ENCODE data around the gene RYR3.

Gene RYR3

GRCh38 chr15:33638453-33638852, 327.7 kb downstream of the RYR3 start:
- Histone ChIP-seq H3K27me3 (ENCODE audit: control insufficient read depth in 1 of 2, insufficient read depth in 2 of 2, low read length in 2 of 2) (no peaks in the 10 kb centered on the region), H3K27ac (ENCODE audit: low read length) (no peak overlapping the region), H3K36me3 (ENCODE audit: control insufficient read depth in 2 of 2, insufficient read depth in 2 of 2, low read length in 2 of 2) (peaks cover 11 to 12% of the 10 kb centered on the region in 2 donors), H3K9ac (ENCODE audit: low read length in 2 of 2) (no peak overlapping the region), H3K4me3 (ENCODE audit: low read length in 2 of 2) (no peak overlapping the region), H3K4me1 (ENCODE audit: control insufficient read depth, insufficient read depth, low read length) (no peaks in the 10 kb centered on the region), H3K9me3 (ENCODE audit: control insufficient read depth in 2 of 2, low read length in 2 of 2) (no peaks in the 10 kb centered on the region)

- Histone ChIP-seq H3K4me1 (ENCODE audit: control insufficient read depth, insufficient read depth, low read length) (no peaks in the 10 kb centered on the region), H3K9me3 (ENCODE audit: control insufficient read depth in 2 of 2, low read length in 2 of 2) (no peaks in the 10 kb centered on the region), H3K27me3 (ENCODE audit: control insufficient read depth in 1 of 2, insufficient read depth in 2 of 2, low read length in 2 of 2) (no peaks in the 10 kb centered on the region), H3K36me3 (ENCODE audit: control insufficient read depth in 2 of 2, insufficient read depth in 2 of 2, low read length in 2 of 2) (peaks cover 11 to 12% of the 10 kb centered on the region in 2 donors), H3K27ac (ENCODE audit: low read length) (no peak overlapping the region), H3K4me3 (ENCODE audit: low read length in 2 of 2) (no peak overlapping the region), H3K9ac (ENCODE audit: low read length in 2 of 2) (no peak overlapping the region)
These were observed 328.3 kb downstream of the RYR3 start for GRCh38 chr15:33639051-33639450.

DNA sequence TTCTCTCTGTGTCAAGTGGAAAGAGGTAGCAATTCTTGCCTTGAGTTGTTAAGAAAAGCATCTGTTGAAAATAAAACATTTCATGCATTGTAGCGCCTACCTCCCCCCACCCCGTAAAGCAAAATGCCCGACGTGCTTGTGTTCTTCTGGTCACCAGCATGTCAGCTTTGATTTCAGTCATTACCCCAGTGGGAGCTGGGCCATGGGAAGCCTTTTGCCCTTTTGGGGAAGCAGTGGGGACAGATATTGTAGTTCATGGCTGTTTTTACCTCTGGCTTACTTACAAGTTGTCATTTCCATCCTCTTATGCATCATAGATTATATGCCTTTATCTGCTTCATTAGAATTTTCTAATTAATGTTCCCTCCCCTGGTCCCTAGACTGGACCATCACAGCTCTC, 328.7 kb downstream of the RYR3 start:
- Histone ChIP-seq H3K4me1 (ENCODE audit: control insufficient read depth, insufficient read depth, low read length) (no peaks in the 10 kb centered on the region), H3K27me3 (ENCODE audit: control insufficient read depth in 1 of 2, insufficient read depth in 2 of 2, low read length in 2 of 2) (no peaks in the 10 kb centered on the region), H3K36me3 (ENCODE audit: control insufficient read depth in 2 of 2, insufficient read depth in 2 of 2, low read length in 2 of 2) (peaks cover 14 to 15% of the 10 kb centered on the region in 2 donors), H3K27ac (ENCODE audit: low read length) (no peak overlapping the region), H3K4me3 (ENCODE audit: low read length in 2 of 2) (no peak overlapping the region), H3K9ac (ENCODE audit: low read length in 2 of 2) (no peak overlapping the region), H3K9me3 (ENCODE audit: control insufficient read depth in 2 of 2, low read length in 2 of 2) (no peaks in the 10 kb centered on the region)

DNA sequence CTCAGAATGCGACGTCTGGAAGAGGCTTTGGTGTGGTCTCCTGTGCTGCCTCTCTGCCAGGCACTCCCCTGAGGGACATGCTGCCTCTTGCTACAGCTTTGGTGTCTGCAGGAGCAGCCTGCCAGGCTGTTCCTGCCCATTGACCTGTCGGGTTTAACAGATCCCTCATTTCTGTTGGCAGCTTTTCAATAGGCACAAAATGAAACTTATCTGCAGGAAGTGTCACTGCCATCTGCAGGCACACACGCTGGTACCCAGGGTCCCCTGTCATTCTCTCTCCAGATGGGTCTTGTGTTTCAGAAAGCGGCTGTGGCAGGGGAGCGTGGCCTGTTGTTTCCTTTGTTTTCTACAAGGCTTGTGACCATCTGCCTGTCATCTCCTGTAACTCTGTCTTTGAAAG, 329.2 kb downstream of the RYR3 start:
- no peaks in the 10 kb centered on the region for H3K4me1 ChIP-seq (ENCODE audit: control insufficient read depth, insufficient read depth, low read length)
- H3K36me3 ChIP-seq (ENCODE audit: control insufficient read depth in 2 of 2, insufficient read depth in 2 of 2, low read length in 2 of 2) = peaks cover 13 to 17% of the 10 kb centered on the region in 2 donors
- H3K27ac ChIP-seq (ENCODE audit: low read length) = no peak overlapping the region
- no peaks in the 10 kb centered on the region for H3K9me3 ChIP-seq (ENCODE audit: control insufficient read depth in 2 of 2, low read length in 2 of 2)
- H3K27me3 ChIP-seq (ENCODE audit: control insufficient read depth in 1 of 2, insufficient read depth in 2 of 2, low read length in 2 of 2) = no peaks in the 10 kb centered on the region
- no peak overlapping the region for H3K4me3 ChIP-seq (ENCODE audit: low read length in 2 of 2)
- no peak overlapping the region for H3K9ac ChIP-seq (ENCODE audit: low read length in 2 of 2)

DNA sequence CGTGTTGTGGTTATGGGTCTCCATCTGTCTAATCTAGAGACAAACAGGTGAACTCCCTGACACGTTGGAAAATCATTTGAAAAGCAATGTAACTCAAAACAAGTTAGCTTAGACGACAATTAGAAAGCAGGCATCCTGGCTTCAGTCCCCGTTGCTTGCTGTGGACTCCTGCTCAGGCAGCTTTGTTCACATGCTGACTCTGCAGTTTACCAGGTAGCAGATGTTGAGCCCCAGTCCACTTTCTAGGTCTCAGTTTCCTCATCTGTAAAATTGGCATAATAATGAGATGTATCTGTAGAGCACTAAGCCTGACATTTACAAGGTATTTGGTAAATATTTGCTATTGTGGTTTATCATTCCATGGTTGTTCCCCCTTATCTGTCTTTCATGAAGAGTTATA, 330.3 kb downstream of the RYR3 start:
- Histone ChIP-seq H3K4me3 (ENCODE audit: low read length in 2 of 2) (no peak overlapping the region), H3K9ac (ENCODE audit: low read length in 2 of 2) (no peak overlapping the region), H3K27ac (ENCODE audit: low read length) (no peak overlapping the region), H3K27me3 (ENCODE audit: control insufficient read depth in 1 of 2, insufficient read depth in 2 of 2, low read length in 2 of 2) (no peaks in the 10 kb centered on the region), H3K4me1 (ENCODE audit: control insufficient read depth, insufficient read depth, low read length) (no peaks in the 10 kb centered on the region), H3K36me3 (ENCODE audit: control insufficient read depth in 2 of 2, insufficient read depth in 2 of 2, low read length in 2 of 2) (peaks cover 10 to 12% of the 10 kb centered on the region in 2 donors), H3K9me3 (ENCODE audit: control insufficient read depth in 2 of 2, low read length in 2 of 2) (no peaks in the 10 kb centered on the region)

DNA sequence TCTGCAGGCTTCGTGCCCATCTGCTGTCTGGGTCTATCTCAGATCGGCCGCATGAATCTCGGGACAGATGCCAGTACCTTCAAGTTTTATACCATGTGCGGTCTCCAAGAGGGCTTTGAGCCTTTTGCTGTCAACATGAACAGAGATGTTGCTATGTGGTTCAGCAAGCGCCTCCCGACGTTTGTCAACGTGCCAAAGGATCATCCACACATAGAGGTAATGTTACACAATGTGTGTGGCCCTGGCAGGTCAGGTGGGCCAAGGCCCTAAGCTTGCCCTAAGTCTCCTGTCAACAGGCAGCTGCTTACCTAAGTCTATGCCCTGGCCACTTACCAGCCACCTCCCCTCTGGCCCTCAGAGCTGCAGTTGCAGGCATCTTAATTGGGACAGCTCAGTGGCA, 333.5 kb downstream of the RYR3 start:
- Histone ChIP-seq H3K4me1 (ENCODE audit: control insufficient read depth, insufficient read depth, low read length) (no peaks in the 10 kb centered on the region), H3K27ac (ENCODE audit: low read length) (no peak overlapping the region), H3K9ac (ENCODE audit: low read length in 2 of 2) (no peak overlapping the region), H3K9me3 (ENCODE audit: control insufficient read depth in 2 of 2, low read length in 2 of 2) (no peaks in the 10 kb centered on the region), H3K27me3 (ENCODE audit: control insufficient read depth in 1 of 2, insufficient read depth in 2 of 2, low read length in 2 of 2) (no peaks in the 10 kb centered on the region), H3K4me3 (ENCODE audit: low read length in 2 of 2) (no peak overlapping the region), H3K36me3 (ENCODE audit: control insufficient read depth in 2 of 2, insufficient read depth in 2 of 2, low read length in 2 of 2) (peaks cover 19 to 20% of the 10 kb centered on the region in 2 donors)

DNA sequence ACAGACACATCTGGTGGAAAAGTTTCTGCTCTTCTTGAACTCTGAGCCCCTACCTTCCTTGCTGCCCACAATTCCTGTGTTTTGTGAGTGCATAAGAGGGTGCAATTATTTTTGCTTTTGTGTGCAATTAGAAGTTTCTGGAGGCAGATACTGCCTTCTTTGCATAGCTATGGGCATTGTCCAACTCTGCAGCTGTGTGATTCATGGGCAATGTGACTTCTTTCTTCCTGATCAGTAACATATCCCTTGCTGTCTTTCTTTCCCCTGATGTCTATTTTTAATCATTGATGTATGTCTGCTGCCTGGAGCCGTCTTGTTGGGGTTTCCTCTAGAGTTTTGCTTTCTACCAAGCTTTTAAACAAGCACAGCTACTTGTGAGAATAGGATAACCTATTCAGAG, 336.0 kb downstream of the RYR3 start:
- H3K9ac ChIP-seq (ENCODE audit: low read length in 2 of 2) = no peak overlapping the region
- no peaks in the 10 kb centered on the region for H3K27me3 ChIP-seq (ENCODE audit: control insufficient read depth in 1 of 2, insufficient read depth in 2 of 2, low read length in 2 of 2)
- H3K4me3 ChIP-seq (ENCODE audit: low read length in 2 of 2) = no peak overlapping the region
- H3K27ac ChIP-seq (ENCODE audit: low read length) = no peak overlapping the region
- H3K9me3 ChIP-seq (ENCODE audit: control insufficient read depth in 2 of 2, low read length in 2 of 2) = no peaks in the 10 kb centered on the region
- no peaks in the 10 kb centered on the region for H3K4me1 ChIP-seq (ENCODE audit: control insufficient read depth, insufficient read depth, low read length)
- H3K36me3 ChIP-seq (ENCODE audit: control insufficient read depth in 2 of 2, insufficient read depth in 2 of 2, low read length in 2 of 2) = peaks cover 19 to 24% of the 10 kb centered on the region in 2 donors

GRCh38 chr15:33649217-33649933, 338.6 kb downstream of the RYR3 start:
- H3K9me3 ChIP-seq (ENCODE audit: control insufficient read depth in 2 of 2, low read length in 2 of 2) = no peaks in the 10 kb centered on the region
- no peak overlapping the region for H3K27ac ChIP-seq (ENCODE audit: low read length)
- H3K4me1 ChIP-seq (ENCODE audit: control insufficient read depth, insufficient read depth, low read length) = no peaks in the 10 kb centered on the region
- no peaks in the 10 kb centered on the region for H3K27me3 ChIP-seq (ENCODE audit: control insufficient read depth in 1 of 2, insufficient read depth in 2 of 2, low read length in 2 of 2)
- H3K36me3 ChIP-seq (ENCODE audit: control insufficient read depth in 2 of 2, insufficient read depth in 2 of 2, low read length in 2 of 2) = peaks cover 15 to 22% of the 10 kb centered on the region in 2 donors
- H3K4me3 ChIP-seq (ENCODE audit: low read length in 2 of 2) = no peak overlapping the region
- H3K9ac ChIP-seq (ENCODE audit: low read length in 2 of 2) = no peak overlapping the region

- H3K27me3 ChIP-seq (ENCODE audit: control insufficient read depth in 1 of 2, insufficient read depth in 2 of 2, low read length in 2 of 2) = no peaks in the 10 kb centered on the region
- no peak overlapping the region for H3K27ac ChIP-seq (ENCODE audit: low read length)
- H3K36me3 ChIP-seq (ENCODE audit: control insufficient read depth in 2 of 2, insufficient read depth in 2 of 2, low read length in 2 of 2) = peaks cover 0 to 3% of the 10 kb centered on the region in 2 donors
- H3K9ac ChIP-seq (ENCODE audit: low read length in 2 of 2) = no peak overlapping the region
- no peak overlapping the region for H3K4me3 ChIP-seq (ENCODE audit: low read length in 2 of 2)
- H3K9me3 ChIP-seq (ENCODE audit: control insufficient read depth in 2 of 2, low read length in 2 of 2) = no peaks in the 10 kb centered on the region
- no peaks in the 10 kb centered on the region for H3K4me1 ChIP-seq (ENCODE audit: control insufficient read depth, insufficient read depth, low read length)
These were observed 344.1 kb downstream of the RYR3 start for GRCh38 chr15:33654860-33655259.

DNA sequence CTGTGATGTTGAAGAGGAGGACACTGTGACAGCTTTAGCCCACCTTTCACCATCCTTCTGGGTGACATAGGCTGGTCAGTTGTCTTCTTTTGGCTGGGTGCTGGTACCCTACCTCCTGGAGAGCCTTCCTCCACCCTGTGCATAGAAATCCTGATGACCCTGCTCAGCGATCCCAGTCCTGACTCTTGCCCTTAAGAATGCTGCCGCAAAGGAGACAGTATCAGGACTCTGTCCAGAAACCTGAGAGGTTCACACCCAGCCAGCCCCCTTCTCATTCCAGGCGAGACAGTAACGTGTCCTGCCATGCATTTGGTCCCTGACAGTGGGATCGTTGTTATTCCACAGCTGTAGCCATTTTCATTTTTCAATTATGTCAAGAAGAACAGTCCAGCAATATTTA, 344.7 kb downstream of the RYR3 start:
- Histone ChIP-seq H3K36me3 (ENCODE audit: control insufficient read depth in 2 of 2, insufficient read depth in 2 of 2, low read length in 2 of 2) (peaks cover 0 to 3% of the 10 kb centered on the region in 2 donors), H3K9ac (ENCODE audit: low read length in 2 of 2) (no peak overlapping the region), H3K9me3 (ENCODE audit: control insufficient read depth in 2 of 2, low read length in 2 of 2) (no peaks in the 10 kb centered on the region), H3K27ac (ENCODE audit: low read length) (no peak overlapping the region), H3K27me3 (ENCODE audit: control insufficient read depth in 1 of 2, insufficient read depth in 2 of 2, low read length in 2 of 2) (no peaks in the 10 kb centered on the region), H3K4me1 (ENCODE audit: control insufficient read depth, insufficient read depth, low read length) (no peaks in the 10 kb centered on the region), H3K4me3 (ENCODE audit: low read length in 2 of 2) (no peak overlapping the region)

DNA sequence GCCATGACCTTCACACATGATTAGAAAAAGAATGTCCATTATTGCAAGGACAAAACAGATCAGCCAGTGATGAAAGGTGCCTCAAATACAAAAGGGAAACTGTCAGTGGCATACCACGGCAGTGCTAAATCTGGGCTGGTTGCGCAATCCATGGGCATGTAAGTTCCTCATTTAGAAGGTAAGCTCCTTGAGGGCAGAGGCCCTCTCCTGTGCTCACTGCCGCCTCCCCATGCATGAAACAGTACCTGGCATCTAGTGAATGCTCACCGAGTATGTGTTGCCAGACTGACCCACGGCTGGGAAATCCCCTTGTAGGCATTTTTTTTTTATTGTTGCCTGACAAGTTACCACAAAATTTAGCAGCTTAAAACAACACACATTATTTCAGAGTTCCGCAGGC, 345.4 kb downstream of the RYR3 start:
- H3K9ac ChIP-seq (ENCODE audit: low read length in 2 of 2) = no peak overlapping the region
- no peaks in the 10 kb centered on the region for H3K9me3 ChIP-seq (ENCODE audit: control insufficient read depth in 2 of 2, low read length in 2 of 2)
- peaks cover 0 to 3% of the 10 kb centered on the region in 2 donors for H3K36me3 ChIP-seq (ENCODE audit: control insufficient read depth in 2 of 2, insufficient read depth in 2 of 2, low read length in 2 of 2)
- no peaks in the 10 kb centered on the region for H3K27me3 ChIP-seq (ENCODE audit: control insufficient read depth in 1 of 2, insufficient read depth in 2 of 2, low read length in 2 of 2)
- H3K27ac ChIP-seq (ENCODE audit: low read length) = no peak overlapping the region
- H3K4me1 ChIP-seq (ENCODE audit: control insufficient read depth, insufficient read depth, low read length) = no peaks in the 10 kb centered on the region
- no peak overlapping the region for H3K4me3 ChIP-seq (ENCODE audit: low read length in 2 of 2)

Measured in stomach smooth muscle (tissue), 2 donors.